Prostate gland (tissue), 2 donors: ENCODE data around the gene ABCA9.

Experiments
- POLR2A ChIP-seq: fragments of 450-650 bp; IDR thresholded peaks from one replicate; pipeline ENCODE4 v1.6.1; 2016; ENCODE audit warnings: antibody characterized with exemption, mild to moderate bottlenecking
- POLR2AphosphoS5 ChIP-seq: sonication (generic); formaldehyde crosslinking; IDR thresholded peaks from one replicate; pipeline ENCODE4 v1.6.1; 2017; ENCODE audit warnings: antibody characterized with exemption
- TF ChIP-seq, protein P1 (sequence below), 4 experiments: fragments of 200-600 bp in 2 of 4; fragments of 450-650 bp in 2 of 4; sonication (generic) in 2 of 4; IDR thresholded peaks; 1 replicate in 3 of 4; 2 replicates in 1 of 4; pipeline ENCODE4 v1.5.1; 2016 to 2019; ENCODE audit warnings: antibody characterized with exemption in 4 of 4, mild to moderate bottlenecking in 2 of 4, moderate library complexity in 2 of 4

DNA sequence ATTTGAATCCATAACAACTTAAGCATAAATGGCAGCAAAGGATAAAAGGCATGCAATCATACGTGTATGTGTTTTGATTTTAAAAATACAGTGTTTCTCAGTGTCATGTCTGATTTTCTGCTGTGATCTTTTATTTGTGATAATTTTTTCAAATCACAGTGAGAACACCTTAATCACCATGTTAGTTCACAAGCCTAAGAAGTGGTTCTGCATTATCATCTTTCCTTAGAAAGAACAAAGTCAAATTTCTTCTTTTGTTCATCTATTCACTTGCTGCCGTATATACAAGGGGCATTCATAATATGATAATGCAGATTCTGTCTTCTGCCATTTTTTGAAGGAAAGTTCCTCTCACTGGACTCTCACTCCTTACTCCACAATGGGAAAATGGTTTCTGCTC is 33.3 kb upstream of the ABCA9 start:
- TF ChIP-seq POLR2A (no peak), POLR2AphosphoS5 (no peak)
- TF ChIP-seq, protein P1, sequence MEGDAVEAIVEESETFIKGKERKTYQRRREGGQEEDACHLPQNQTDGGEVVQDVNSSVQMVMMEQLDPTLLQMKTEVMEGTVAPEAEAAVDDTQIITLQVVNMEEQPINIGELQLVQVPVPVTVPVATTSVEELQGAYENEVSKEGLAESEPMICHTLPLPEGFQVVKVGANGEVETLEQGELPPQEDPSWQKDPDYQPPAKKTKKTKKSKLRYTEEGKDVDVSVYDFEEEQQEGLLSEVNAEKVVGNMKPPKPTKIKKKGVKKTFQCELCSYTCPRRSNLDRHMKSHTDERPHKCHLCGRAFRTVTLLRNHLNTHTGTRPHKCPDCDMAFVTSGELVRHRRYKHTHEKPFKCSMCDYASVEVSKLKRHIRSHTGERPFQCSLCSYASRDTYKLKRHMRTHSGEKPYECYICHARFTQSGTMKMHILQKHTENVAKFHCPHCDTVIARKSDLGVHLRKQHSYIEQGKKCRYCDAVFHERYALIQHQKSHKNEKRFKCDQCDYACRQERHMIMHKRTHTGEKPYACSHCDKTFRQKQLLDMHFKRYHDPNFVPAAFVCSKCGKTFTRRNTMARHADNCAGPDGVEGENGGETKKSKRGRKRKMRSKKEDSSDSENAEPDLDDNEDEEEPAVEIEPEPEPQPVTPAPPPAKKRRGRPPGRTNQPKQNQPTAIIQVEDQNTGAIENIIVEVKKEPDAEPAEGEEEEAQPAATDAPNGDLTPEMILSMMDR (IDR thresholded peaks at IDR 0.05) = no peak
